ENCODE data around the gene TMEM132C. TPM values are rescaled to one million over a fixed set of nuclear protein-coding genes. Genes with fewer than 3 reads are reported as not detected.

TMEM132C gene
- total and polyA plus RNA-seq, 2 of the 8 experiments (the other 6 are each of a cell fraction or from before 2014, with no cell fraction given) = 0.23 to 0.76 TPM

GRCh38 chr12:128318341-128318740, 51.4 kb downstream of the TMEM132C start (continued):
- no peak for TF ChIP-seq CTCF (IDR thresholded peaks at IDR 0.05; ENCODE audit: control extremely low read depth in 1 of 3, insufficient read depth in 1 of 3, low read depth in 1 of 3, low read length in 3 of 3)
- TF ChIP-seq, protein P1, sequence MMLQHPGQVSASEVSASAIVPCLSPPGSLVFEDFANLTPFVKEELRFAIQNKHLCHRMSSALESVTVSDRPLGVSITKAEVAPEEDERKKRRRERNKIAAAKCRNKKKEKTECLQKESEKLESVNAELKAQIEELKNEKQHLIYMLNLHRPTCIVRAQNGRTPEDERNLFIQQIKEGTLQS (IDR thresholded peaks at IDR 0.05; ENCODE audit: insufficient read depth, low read depth, low read length) = no peak
- no peak for TF ChIP-seq RNF2 (IDR thresholded peaks at IDR 0.05; ENCODE audit: borderline replicate concordance, low read depth, low read length, missing control alignments, poor library complexity, severe bottlenecking)
